ENCODE data around the gene NKX1-1. TPM values are rescaled to one million over a fixed set of nuclear protein-coding genes. Genes with fewer than 3 reads are reported as not detected.
A peak's percentile ranks its signal among the peaks of the same experiment; 100 is the strongest.

Gene NKX1-1
- total RNA-seq, 1 donor from 2014 or later: not detected

DNA sequence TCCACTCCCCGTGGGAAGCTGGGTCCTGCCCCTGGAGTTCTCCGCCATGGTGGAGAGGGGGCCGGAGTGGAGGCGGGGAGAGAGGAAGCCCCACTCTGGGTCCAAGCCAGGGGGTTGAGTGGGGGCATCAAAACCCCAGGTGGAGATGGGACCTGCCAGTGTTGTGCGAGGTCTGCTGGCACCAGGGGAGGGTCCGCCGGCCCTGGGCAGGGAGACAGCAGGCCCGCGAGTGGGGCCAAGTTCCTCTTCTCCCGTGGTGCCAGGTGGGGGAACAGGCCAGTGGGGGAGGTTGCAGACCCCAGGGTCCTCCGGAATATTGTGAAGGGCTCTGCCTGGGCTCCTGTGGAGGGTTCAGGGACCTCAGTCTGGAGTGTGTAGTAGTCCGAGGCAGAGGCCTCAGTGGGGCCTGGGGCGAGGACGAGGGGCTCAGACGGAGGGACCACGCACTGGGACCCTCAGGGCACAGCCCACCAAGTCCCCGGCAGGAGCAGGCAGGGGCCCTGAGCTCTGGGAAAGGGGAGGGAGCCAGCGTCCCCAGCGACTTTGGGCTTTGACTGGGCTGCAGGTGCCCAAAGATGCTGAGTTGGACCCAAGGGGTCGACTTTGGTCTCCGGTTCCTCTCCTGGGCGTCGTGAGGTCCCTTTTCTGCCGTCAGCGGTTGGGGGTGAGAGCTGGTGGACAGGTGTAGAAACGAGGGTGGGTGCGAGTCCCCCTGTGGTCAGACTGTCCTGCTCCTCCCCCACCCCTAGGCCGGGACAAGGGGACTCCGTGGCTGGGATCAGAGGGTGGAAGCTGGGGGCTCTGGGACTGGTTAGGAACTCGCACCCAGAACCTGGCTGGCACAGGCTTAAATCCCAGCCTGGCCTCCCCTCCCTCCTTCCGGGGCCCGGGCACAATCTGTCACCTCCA, 43.8 kb upstream of the NKX1-1 start:
- peaks cover 18% of the 10 kb centered on the region for H3K27me3 Mint-ChIP-seq (ENCODE audit: unreplicated experiment)
- H3K4me3 Mint-ChIP-seq (ENCODE audit: unreplicated experiment): no peak overlapping the region
- peaks cover 17% of the 10 kb centered on the region for H3K9me3 Mint-ChIP-seq (ENCODE audit: unreplicated experiment)
- TF ChIP-seq CTCF (IDR thresholded peaks at IDR 0.05; ENCODE audit: unreplicated experiment): no peak
- no peak for DNase-seq (ENCODE audit: low spot score)
- peaks cover 20% of the 10 kb centered on the region for H3K36me3 Mint-ChIP-seq (ENCODE audit: low read depth, unreplicated experiment)
- H3K4me1 Mint-ChIP-seq (ENCODE audit: unreplicated experiment): no peaks in the 10 kb centered on the region
- no peak overlapping the region for H3K27ac Mint-ChIP-seq (ENCODE audit: unreplicated experiment)

DNA sequence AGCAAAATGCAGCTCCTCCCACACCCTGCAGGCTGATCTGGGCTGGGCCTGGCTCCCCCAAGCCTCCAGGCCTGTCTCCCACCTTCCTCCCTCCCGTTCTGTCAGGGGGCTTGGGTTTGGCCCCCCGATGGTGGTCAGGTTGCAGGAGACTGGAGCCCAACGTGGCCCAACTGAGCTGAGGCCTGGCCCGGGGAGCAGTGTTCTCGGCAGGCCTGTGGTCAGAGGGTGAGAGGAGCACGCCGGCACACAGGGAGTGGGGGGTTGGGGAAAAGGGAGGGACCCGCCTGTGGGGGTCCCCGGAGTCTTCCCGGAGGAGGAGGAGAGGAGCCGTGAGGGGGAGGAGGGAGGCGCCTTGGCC, 43.2 kb upstream of the NKX1-1 start:
- Mint-ChIP-seq H3K9me3 (ENCODE audit: unreplicated experiment) (peaks cover 17% of the 10 kb centered on the region), H3K4me1 (ENCODE audit: unreplicated experiment) (no peaks in the 10 kb centered on the region), H3K27ac (ENCODE audit: unreplicated experiment) (no peak overlapping the region), H3K27me3 (ENCODE audit: unreplicated experiment) (peaks cover 18% of the 10 kb centered on the region), H3K4me3 (ENCODE audit: unreplicated experiment) (no peak overlapping the region), H3K36me3 (ENCODE audit: low read depth, unreplicated experiment) (peaks cover 20% of the 10 kb centered on the region)
- DNase-seq (ENCODE audit: low spot score): peak; percentile 3
- no peak for TF ChIP-seq CTCF (IDR thresholded peaks at IDR 0.05; ENCODE audit: unreplicated experiment)

DNA sequence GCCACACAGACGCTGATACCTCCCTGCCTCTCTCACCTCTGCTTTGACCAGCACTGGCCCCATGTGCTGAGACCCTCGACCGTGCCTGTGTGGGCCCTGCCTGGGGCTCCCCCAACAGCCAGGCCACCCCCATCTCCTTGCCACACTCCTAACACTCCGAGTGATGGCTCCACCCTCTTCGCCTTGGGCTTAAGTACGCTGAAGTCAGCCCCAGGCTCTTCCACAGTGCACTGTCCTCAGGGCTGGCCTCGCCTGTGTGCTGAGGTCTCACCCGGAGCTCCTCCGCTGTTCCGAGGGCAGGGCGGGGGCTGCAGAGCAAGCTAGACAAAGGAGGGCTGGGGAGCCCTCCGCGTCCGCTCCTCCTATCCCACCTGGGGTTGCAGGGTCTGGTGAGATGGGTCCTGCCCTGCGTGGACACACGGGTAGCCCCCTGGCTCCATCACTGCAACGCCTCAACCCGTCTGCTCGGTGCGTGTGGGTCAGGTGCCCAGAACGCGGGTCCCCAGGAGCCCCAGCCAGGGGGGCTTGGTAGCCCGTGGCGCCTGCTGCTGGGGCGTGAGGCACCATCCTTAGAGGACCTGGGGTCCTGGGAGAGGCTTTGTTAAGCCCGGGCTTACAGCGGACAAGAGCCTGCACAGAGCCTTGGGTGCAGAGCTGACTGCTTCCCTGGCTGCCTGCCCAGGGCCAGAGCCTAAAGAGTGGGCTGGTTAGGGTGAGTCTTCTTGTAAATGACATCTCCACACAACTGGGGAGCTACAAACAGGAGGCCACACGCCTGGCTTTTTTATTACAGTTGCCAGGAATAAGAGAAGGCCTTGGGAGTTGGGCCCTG, 42.6 kb upstream of the NKX1-1 start:
- Mint-ChIP-seq H3K27me3 (ENCODE audit: unreplicated experiment) (peaks cover 18% of the 10 kb centered on the region), H3K4me1 (ENCODE audit: unreplicated experiment) (no peaks in the 10 kb centered on the region), H3K36me3 (ENCODE audit: low read depth, unreplicated experiment) (peaks cover 17% of the 10 kb centered on the region), H3K9me3 (ENCODE audit: unreplicated experiment) (peaks cover 14% of the 10 kb centered on the region), H3K27ac (ENCODE audit: unreplicated experiment) (no peak overlapping the region), H3K4me3 (ENCODE audit: unreplicated experiment) (no peak overlapping the region)
- DNase-seq (ENCODE audit: low spot score): peak; percentile 3
- TF ChIP-seq CTCF (IDR thresholded peaks at IDR 0.05; ENCODE audit: unreplicated experiment): no peak

DNA sequence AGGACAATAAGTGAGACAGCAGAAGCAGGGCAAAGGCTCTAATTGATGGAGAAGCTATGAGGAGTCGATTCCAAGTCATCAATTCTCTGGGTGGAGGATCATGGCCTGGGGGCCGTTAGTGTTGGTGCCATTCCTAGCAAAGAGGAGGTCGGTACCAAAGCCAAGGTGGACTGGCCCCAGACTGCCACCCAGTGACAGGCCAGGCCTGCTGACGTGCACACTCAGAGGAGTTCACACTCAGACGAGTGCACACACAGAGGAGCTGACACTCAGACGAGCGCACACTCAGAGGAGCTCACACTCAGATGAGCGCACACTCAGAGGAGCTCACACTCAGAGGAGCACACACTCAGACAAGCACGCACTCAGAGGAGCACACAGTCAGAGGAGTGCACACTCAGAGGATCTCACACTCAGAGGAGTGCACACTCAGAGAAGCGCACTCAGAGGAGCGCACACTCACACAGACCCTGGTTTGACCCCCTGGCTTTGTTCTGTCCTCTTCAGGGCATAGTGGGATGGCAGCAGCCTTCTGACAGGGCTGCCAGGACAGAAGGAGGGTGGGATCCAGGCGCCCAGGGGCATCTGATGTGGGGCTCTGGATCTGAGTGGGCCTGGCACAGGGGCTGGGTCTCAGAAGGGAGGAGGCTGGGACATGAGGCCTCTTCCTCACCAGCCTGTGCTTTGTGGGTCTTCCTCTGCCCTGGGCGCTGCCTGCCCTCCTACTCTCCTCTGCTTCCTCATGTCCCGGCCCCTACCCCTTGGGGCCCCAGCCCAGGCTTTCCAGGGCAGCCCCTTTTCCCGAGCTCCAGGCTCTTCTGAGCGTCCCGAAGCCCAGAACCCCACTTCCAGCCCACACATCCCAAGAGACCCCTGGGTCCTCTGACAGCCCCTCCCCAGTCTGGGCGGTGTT, 41.7 kb upstream of the NKX1-1 start:
- Mint-ChIP-seq H3K9me3 (ENCODE audit: unreplicated experiment) (peaks cover 5% of the 10 kb centered on the region), H3K36me3 (ENCODE audit: low read depth, unreplicated experiment) (peaks cover 8% of the 10 kb centered on the region), H3K4me3 (ENCODE audit: unreplicated experiment) (no peak overlapping the region), H3K27me3 (ENCODE audit: unreplicated experiment) (peaks cover 10% of the 10 kb centered on the region), H3K27ac (ENCODE audit: unreplicated experiment) (no peak overlapping the region), H3K4me1 (ENCODE audit: unreplicated experiment) (no peaks in the 10 kb centered on the region)
- no peak for TF ChIP-seq CTCF (IDR thresholded peaks at IDR 0.05; ENCODE audit: unreplicated experiment)
- DNase-seq (ENCODE audit: low spot score): no peak
